Effector CD8-positive, alpha-beta T cell (primary cell): ENCODE results near the gene RASGRF1.
"Not testable (repeated sequence)": the region's sequence is repeated elsewhere in the genome, so short reads cannot be mapped to it uniquely, and the experiment has no call there.

Experiments used
- DNase-seq: peaks from one replicate; lab custom pipeline; 2025; lab: John Stamatoyannopoulos, UW

RASGRF1 gene

DNA sequence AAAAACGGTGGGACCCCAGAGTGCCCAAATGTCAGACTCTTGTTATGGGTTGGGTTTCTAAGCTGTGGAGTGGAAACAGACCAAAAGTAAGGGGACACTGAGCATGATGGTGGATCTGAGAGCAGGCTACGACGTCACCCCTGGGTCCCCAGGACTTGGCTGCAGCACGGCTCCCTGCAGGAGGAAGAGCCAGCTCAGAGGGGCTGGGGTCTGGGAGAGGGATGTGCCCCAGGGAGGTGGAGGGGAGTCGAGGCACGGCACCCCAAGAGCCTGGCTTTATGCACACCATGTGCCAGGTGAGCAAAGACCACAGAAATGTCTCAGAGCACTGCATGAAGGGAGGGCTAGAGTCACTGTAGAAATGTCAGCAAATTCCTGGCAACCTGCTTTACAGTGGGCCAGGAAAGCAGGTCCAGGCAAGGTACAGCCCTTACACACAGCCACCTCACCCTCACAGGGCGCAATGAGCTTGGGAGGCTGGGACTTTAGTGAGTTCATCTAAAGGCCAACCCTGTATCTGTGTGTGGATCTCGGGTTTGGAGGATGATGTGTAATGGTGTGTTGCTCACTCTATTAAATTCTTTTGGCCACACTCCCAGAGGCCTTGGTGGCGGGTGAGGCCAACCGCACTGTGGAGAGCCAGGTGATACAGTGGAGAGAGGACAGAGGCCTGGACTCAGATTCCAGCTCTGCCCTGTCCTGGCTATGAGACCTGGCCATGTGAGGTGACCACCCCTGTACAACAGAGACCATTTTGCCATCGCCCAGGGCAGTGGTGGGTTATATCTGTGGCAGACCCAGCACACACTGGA is 159.8 kb downstream of the RASGRF1 start:
- no peak for DNase-seq

DNA sequence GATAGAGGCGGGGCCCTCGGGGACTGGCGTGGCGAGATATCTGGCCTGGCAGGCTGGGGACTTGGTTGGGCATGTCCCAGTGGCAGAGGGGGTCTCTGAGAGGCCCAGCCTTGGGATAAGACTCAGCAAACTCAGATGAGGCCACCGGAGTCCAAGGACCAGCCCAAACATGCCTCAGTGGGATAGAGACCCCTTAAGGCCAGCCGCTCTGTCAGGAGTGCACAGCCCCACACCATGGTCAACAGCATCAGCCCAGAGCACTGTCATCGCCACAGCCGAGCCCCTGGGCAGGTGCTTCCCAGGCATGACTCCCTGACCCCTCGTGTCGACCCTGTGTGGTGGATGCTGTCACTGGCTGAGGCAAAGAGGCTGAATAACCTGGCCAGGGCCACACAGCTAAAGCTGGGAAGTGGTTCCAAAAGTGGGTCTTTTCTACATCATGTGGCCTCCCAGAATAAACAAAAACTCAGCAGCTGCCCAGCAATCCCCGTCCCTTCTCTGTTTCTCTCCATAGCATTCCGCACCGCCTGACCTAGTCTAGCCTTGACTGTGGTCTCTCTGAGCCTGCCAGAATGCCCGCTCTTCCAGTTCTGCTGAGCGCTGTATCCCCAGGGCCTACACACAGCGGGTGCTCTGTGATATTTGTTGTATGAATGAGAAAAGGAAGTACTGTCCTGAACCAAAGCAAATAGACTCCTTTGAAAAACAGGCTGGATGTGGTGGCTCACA is 160.9 kb downstream of the RASGRF1 start:
- DNase-seq = no peak

DNA sequence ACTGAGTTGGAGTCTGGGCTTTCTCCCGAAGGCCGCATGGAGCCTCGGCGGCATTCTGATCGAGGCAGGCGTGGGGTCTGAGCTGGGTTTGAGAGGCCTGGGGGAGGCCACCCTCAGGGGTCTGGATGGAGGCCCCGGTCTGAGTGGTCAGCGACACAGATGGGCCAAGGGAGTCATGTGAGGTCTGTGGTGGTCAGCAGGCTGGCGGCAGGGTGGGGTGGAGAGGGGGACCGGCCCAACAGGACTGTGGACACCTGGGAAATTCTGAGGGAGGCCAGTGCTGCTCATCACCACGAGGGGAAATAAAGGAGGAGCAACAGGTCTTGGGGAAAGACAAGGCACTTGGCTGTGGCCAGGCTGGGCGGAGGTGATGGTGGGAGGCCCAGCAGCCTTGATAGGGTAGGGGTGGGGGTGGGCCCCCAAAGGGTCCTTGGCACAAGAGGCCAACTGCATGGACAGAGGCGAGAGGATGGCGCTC is 161.9 kb downstream of the RASGRF1 start:
- DNase-seq = no peak

GRCh38 chr15:78928176-78928575 is 162.4 kb downstream of the RASGRF1 start:
- not testable (repeated sequence) for DNase-seq

DNA sequence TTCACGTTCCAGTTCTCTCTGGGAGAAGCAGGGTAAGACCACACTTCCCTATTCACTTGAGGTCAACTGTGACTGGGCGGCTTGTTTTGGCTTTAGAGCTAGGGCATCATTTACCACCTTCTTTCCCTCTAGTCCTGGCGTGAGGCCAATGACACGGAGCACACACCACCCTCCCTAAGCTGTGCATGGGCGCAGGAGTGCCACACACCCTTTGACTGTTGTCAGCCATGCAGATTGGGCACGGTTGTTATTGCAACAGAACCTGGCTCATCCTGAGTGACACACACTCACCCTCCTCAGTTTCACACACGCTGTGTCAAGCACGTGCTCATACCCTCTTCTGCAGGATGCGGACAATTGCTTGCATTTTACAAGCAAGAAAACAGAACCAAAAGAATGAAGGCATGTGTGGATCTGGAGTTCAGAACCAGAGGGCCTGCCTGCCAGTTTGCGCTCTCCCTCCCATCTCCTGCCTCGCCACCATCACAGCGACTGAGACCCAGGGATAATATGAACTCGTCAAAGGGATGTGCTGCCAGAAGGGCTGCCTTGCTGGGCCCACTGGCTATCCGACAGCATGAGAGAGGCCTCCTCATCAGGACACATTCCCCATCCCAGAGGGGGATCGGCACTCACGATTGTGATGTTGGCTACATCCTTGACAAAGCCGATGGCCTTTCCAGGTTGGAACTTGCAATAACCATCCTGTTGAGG is 163.3 kb downstream of the RASGRF1 start:
- DNase-seq = no peak

- no peak for DNase-seq
Observed at GRCh38 chr15:78925956-78926743, 164.4 kb downstream of the RASGRF1 start.

DNA sequence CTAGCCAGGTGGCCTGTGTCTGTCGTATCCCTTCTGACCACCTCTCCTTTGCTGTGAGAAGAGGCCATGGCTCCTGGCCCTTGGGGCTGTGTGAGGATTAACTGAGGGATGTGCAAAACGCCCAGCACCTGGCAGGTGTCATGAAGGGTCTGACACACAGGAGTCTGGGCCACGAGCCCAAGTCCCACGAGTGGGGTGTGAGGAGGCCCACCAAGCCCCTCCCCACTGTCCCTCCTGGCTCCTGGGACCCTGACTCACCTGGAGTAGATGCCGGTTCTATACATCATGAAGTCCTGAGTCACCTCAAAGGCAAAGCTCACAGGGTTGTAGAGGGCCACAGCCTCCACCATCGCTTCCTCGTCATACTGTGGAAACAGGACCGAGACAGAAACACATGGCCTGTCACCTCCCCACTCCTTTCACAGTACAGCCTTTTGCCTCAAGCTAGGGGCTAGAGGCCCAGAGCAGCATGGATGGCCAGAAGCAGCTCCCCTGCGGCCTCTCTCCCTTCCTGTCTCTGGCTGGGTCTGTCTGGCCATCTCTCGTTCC is 165.4 kb downstream of the RASGRF1 start:
- DNase-seq = no peak

DNA sequence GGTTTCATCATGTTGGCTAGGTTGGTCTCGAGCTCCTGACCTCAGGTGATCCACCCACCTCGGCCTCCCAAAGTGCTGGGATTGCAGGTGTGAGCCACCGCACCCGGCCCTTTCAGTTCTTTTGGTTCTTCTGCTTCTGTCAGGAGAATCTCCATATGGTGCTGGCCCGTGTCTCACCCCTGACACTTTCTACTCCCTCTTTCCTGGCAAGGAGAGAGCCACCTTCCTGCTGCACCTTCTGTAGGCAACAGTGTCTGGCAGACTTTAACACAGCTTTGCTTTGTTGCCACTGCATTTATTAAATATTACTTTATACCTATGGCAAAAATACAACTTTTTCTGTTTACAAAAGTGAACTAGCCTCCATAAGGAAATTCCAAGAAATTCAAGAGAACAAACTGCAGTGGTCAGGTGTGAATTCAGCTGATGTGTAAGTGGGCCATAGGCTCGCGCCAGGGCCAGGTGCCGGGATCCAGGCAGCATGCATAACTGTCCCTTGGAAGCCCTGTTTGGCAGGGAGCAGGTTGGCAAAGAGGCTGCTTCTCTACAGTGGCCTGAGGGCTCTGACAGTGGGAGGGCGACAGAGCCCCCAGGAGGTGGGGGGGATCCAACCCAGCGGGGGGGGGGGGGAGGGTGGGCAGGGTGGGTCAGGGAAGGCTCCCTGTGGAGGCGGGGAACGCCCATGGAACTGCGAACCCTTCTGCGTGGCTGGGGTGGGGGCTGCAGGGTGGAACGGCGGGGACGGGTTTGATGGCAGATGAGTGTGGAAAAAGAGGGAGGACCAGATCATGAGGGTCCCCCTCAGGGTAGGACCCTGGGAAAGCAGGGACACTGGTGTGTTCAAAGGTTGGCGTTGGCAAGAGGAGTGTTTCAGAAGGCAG is 166.9 kb downstream of the RASGRF1 start:
- no peak for DNase-seq

- DNase-seq = no peak
Observed at GRCh38 chr15:78923015-78923414, 167.6 kb downstream of the RASGRF1 start.

- DNase-seq = no peak
Observed at GRCh38 chr15:78922527-78922926, 168.1 kb downstream of the RASGRF1 start.

DNA sequence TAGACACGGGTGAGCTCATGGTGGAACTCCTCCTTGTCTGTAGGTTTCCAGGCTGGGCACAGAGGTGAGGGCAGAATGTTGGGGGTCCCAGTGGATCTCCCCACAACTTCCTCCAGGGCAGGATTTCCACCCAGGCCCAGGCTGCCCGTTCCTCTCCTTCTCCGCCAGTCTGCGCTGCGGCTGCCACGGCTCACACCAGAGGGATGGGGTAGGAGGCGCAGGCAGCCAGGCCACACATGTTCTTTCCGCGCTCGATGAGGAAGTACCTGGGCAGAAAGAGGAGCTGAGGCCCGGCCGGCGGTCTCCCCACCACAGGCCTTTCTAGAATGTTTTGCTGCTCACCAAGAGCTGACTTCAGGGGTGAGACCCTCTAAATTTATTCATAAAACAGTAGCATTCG is 168.6 kb downstream of the RASGRF1 start:
- DNase-seq = no peak

GRCh38 chr15:78921517-78921916 is 169.1 kb downstream of the RASGRF1 start:
- DNase-seq = no peak

GRCh38 chr15:78917888-78918287 is 172.7 kb downstream of the RASGRF1 start:
- no peak for DNase-seq

- no peak for DNase-seq
Observed at GRCh38 chr15:78916088-78916487, 174.5 kb downstream of the RASGRF1 start.

GRCh38 chr15:78915341-78916087 is 175.1 kb downstream of the RASGRF1 start:
- DNase-seq = no peak

DNA sequence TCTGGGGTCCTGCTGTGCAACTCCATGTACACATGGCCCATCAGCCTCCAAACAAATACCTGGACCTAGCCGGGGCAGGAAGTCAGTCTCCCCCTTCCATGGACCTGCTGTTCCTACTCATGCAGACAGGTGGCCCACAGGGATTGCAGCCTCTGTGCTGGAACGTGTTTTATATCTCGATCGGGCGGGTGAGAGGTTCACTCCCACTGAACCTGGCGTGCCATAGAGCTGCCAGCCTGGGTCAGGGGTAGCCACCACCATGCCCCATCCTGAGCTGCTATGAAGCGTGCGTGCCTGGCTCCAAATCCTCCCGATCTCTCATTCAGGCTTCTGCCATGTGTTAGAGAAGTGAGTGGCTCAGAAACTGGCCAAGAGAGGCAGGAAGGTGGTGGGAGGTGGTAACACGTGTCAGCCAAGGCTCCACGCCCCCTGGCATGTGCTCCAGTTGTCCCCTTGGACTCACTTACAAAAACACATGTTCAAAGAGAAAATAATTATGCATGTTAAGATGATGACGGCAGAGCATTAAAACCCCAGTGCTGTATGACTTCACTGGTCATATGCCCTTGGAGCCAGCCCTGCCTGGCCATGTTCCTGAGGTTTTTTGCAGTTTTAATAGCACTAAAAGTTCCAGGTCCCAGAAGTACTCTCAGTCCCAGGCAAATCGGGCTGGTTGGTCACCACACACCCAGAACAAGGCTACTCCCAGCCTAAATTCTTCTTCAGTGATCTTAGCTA is 176.4 kb downstream of the RASGRF1 start:
- DNase-seq = no peak

- DNase-seq = no peak
Observed at GRCh38 chr15:78913012-78913411, 177.6 kb downstream of the RASGRF1 start.

GRCh38 chr15:78912316-78912715 is 178.3 kb downstream of the RASGRF1 start:
- no peak for DNase-seq

DNA sequence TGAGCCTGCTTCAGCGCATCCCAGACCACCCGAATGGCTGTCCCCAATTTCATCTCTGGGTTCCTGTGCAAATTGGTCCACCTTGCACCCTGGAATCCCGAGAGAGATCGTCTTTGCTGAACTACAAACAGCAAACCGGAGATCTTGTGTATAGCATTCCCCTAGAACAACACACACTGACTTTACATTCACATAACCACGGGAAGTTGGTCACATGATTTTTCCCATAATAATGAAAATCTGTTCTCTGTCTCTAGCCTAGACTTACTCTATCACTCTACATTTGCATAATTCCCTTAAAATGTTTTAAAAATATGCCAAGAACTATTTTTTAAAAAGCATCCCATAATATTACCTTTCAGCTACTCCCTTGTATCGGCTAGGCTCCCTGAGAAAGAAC is 180.3 kb downstream of the RASGRF1 start:
- DNase-seq = no peak
